Measurements from ENCODE around the gene STX11.
A peak's percentile ranks its signal among the peaks of the same experiment; 100 is the strongest.

STX11 gene

GRCh38 chr6:144138542-144138941, 11.8 kb upstream of the STX11 start:
- in situ Hi-C loops (cut with MboI; ENCODE audit: low pct_unique_long_range_greater_than_20kb, low sequenced_read_pairs) = no loop called here
- no peak for DNase-seq

- no peak for DNase-seq
- in situ Hi-C loops (cut with MboI; ENCODE audit: low pct_unique_long_range_greater_than_20kb, low sequenced_read_pairs) = no loop called here
Observed at GRCh38 chr6:144139817-144140216, 10.5 kb upstream of the STX11 start.

- in situ Hi-C loops (cut with MboI; ENCODE audit: low pct_unique_long_range_greater_than_20kb, low sequenced_read_pairs) = no loop called here
- no peak for DNase-seq
Observed at GRCh38 chr6:144140867-144141266, 9.4 kb upstream of the STX11 start.

GRCh38 chr6:144141470-144141869, 8.8 kb upstream of the STX11 start:
- DNase-seq = no peak
- in situ Hi-C loops (cut with MboI; ENCODE audit: low pct_unique_long_range_greater_than_20kb, low sequenced_read_pairs) = no loop called here

GRCh38 chr6:144143106-144143505, 7.2 kb upstream of the STX11 start:
- DNase-seq = no peak
- in situ Hi-C loops (cut with MboI; ENCODE audit: low pct_unique_long_range_greater_than_20kb, low sequenced_read_pairs) = no loop called here

- DNase-seq = no peak
- in situ Hi-C loops (cut with MboI; ENCODE audit: low pct_unique_long_range_greater_than_20kb, low sequenced_read_pairs) = no loop called here
Observed at GRCh38 chr6:144143878-144144277, 6.4 kb upstream of the STX11 start.

GRCh38 chr6:144144996-144145395, 5.3 kb upstream of the STX11 start:
- DNase-seq = no peak
- in situ Hi-C loops (cut with MboI; ENCODE audit: low pct_unique_long_range_greater_than_20kb, low sequenced_read_pairs) = no loop called here

- no peak for DNase-seq
- in situ Hi-C loops (cut with MboI; ENCODE audit: low pct_unique_long_range_greater_than_20kb, low sequenced_read_pairs) = no loop called here
Observed at GRCh38 chr6:144145541-144145940, 4.8 kb upstream of the STX11 start.

GRCh38 chr6:144148886-144149285, 1.4 kb upstream of the STX11 start:
- no peak for DNase-seq
- in situ Hi-C loops (cut with MboI; ENCODE audit: low pct_unique_long_range_greater_than_20kb, low sequenced_read_pairs) = no loop called here

- in situ Hi-C loops (cut with MboI; ENCODE audit: low pct_unique_long_range_greater_than_20kb, low sequenced_read_pairs) = no loop called here
- peak; percentile 7 for DNase-seq
Observed at GRCh38 chr6:144149558-144149893, 791 bp upstream of the STX11 start.

- peak; percentile 63 for DNase-seq
- in situ Hi-C loops (cut with MboI; ENCODE audit: low pct_unique_long_range_greater_than_20kb, low sequenced_read_pairs) = no loop called here
Observed at GRCh38 chr6:144150710-144151657, 667 bp downstream of the STX11 start.

GRCh38 chr6:144152334-144152900, 2.1 kb downstream of the STX11 start:
- DNase-seq = no peak
- in situ Hi-C loops (cut with MboI; ENCODE audit: low pct_unique_long_range_greater_than_20kb, low sequenced_read_pairs) = no loop called here

- in situ Hi-C loops (cut with MboI; ENCODE audit: low pct_unique_long_range_greater_than_20kb, low sequenced_read_pairs) = no loop called here
- no peak for DNase-seq
Observed at GRCh38 chr6:144153260-144153659, 2.9 kb downstream of the STX11 start.

- in situ Hi-C loops (cut with MboI; ENCODE audit: low pct_unique_long_range_greater_than_20kb, low sequenced_read_pairs) = no loop called here
- no peak for DNase-seq
Observed at GRCh38 chr6:144153971-144154370, 3.7 kb downstream of the STX11 start.

GRCh38 chr6:144155529-144155928, 5.2 kb downstream of the STX11 start:
- in situ Hi-C loops (cut with MboI; ENCODE audit: low pct_unique_long_range_greater_than_20kb, low sequenced_read_pairs) = no loop called here
- DNase-seq = no peak

- in situ Hi-C loops (cut with MboI; ENCODE audit: low pct_unique_long_range_greater_than_20kb, low sequenced_read_pairs) = no loop called here
- DNase-seq = no peak
Observed at GRCh38 chr6:144156338-144156737, 6.0 kb downstream of the STX11 start.

- in situ Hi-C loops (cut with MboI; ENCODE audit: low pct_unique_long_range_greater_than_20kb, low sequenced_read_pairs) = no loop called here
Observed at GRCh38 chr6:144156991-144157390, 6.7 kb downstream of the STX11 start.

GRCh38 chr6:144158133-144158532, 7.8 kb downstream of the STX11 start:
- in situ Hi-C loops (cut with MboI; ENCODE audit: low pct_unique_long_range_greater_than_20kb, low sequenced_read_pairs) = no loop called here
- no peak for DNase-seq

More at GRCh38 chr6:144156991-144157390, 6.7 kb downstream of the STX11 start:
- DNase-seq = no peak

GRCh38 chr6:144159223-144159622, 8.9 kb downstream of the STX11 start:
- in situ Hi-C loops (cut with MboI; ENCODE audit: low pct_unique_long_range_greater_than_20kb, low sequenced_read_pairs) = no loop called here

GRCh38 chr6:144159742-144160141, 9.4 kb downstream of the STX11 start:
- in situ Hi-C loops (cut with MboI; ENCODE audit: low pct_unique_long_range_greater_than_20kb, low sequenced_read_pairs) = no loop called here
- DNase-seq = no peak

More at GRCh38 chr6:144159223-144159622, 8.9 kb downstream of the STX11 start:
- DNase-seq = no peak

Data from KBM-7 (cell line).